Inferior parietal cortex (tissue), 1 donor: ENCODE data around the gene GALNT16.
"Not testable (repeated sequence)": the region's sequence is repeated elsewhere in the genome, so short reads cannot be mapped to it uniquely, and the experiment has no call there.

Experiments
- DNase-seq: peaks from one replicate; pipeline ENCODE4 v3.0.0-alpha.2; 2016; ENCODE audit errors: extremely low spot score

The GALNT16 gene

DNA sequence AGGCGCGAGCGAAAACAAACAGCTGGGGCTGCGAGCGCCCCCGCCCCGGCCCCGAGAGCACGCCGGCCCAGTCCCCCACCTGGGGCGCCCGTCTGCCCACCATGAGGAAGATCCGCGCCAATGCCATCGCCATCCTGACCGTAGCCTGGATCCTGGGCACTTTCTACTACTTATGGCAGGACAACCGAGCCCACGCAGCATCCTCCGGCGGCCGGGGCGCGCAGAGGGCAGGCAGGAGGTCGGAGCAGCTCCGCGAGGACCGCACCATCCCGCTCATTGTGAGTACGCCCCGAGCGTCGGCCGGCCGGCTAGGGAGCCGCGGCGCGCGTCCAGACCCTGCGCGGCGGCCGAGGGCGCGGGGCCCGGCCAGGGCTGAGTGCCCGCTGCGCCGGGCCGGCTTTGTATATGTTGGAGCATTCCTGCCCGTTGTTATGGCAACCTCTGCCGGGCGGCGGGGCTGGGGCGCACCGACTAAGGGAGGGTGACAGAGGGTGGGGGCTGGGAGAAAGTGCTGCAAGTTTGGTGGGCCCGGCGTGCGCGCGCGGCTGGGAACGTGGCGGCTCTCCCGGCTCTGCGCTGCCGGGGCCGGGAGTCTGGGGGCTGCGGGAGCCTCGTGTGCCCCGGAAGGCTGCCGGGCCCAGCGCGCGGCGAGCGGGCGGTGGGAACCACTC is 367 bp downstream of the GALNT16 start:
- no peak for DNase-seq

DNA sequence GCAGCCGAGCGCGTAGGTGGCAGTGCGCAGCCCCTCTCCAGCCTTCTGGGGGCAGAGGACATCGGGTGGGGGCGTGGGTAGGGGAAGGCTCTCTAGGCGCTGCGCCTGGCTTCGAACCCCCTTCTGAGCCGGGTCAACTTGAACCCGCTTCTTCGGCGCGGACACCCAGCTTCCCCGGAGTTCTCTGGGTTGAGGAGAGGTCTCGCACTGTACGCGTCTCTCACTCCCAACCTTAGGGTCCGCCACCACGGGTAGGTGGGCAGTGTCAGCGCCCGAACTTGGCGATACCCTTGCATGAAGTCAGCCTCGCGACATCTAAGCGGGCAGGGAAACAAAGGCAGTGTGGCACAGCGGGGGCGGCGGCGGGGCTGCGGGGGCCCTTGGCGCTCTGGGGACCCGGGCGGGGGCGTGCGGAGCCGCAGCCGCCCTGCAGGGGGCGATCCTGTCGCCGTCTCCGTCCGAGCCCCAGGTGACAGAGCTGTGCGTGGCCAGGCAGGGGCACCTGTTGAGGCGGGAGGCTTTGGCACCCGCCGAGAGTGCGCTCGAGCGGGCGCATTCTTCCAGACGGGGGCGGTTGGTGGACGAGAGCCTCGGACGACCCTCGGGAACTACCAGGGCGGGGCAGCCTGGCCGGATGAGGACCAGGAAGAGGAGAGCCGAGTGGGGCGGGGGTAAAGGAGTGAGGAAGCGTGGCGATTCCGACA is 1.1 kb downstream of the GALNT16 start:
- no peak for DNase-seq

DNA sequence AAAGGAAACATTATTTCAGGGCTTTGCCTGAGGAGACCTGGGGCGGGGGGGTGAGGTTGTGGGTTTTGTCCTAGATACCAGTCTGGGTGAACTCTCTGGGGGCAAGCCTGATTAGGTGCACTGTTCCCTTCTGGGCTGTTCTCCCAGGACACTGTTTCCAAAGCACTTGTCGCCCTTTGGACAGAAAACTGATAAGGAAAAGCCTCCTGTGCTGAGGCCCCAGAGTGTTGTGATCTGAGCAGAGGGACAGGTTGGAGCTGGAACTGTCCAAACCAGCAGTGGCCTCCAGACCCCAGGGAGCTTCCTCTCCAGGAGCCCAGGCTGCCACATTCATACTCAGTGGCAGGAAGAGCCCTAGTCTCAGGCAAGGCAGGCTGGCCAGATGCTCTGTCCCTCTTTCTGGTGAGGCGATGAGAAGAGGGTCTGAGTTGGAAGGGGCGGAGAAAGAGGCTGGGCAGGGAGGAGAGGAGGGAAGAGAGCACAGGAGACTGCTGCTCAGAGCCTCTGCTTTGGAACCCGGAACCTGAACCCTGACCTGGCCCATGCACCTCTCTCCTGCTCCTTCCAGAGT is 1.9 kb downstream of the GALNT16 start:
- no peak for DNase-seq

DNA sequence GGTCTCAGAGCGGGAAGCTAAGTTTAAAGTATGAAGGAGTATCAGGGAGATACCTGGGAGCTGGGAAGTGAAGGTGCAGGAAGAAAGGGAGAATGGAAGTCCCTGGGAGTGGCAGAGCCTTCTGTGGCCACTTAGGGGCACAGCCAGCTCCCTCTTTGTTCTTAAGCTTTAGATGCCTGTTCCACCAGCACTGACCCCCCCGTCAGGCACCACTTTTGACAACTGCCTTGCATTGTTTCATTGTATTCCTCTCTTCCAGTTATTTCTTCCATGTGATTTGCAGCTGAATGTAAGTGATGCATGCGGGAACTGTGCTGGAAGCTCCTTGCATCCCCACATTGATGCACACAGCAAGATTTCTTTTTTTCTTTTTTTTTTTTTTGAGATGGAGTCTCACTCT is 2.6 kb downstream of the GALNT16 start:
- no peak for DNase-seq

DNA sequence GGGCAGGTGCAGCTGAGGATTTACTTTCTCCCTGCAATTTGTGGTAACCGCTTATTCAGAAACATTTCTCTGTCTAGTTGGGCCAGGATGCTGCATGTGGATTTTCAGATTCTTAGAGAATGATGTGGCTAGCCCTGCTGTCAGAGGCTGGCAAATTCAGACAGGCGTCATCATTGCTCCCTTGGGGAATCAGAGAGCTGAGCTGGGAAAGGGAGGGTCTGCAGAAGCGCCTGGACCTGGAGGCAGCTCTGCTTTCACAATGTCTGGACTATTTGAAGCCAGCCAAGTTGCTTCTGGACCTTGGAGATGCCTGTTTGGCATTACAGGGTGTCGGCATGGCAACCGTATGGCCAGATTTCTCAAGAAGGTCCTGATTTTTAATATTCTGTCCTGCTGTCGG is 3.4 kb downstream of the GALNT16 start:
- DNase-seq: no peak

DNA sequence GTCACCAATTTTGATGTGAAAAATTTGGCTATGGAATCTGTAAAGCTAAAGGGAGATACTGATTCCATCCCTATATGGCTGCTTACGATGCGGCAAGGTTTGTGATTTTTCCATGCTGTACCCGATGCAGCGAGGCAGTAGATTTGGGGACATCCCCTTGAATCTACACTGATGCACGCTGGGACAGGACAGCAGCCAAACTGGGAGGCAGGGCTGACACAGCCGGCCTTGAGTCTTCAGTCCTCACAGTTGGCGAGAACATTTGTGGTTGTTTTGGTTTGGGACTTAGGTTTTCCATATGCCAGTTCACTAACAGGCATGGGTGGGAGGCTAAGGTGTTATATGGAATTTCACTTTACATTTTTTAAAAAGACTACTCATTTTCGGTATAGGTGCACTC is 3.8 kb downstream of the GALNT16 start:
- no peak for DNase-seq

DNA sequence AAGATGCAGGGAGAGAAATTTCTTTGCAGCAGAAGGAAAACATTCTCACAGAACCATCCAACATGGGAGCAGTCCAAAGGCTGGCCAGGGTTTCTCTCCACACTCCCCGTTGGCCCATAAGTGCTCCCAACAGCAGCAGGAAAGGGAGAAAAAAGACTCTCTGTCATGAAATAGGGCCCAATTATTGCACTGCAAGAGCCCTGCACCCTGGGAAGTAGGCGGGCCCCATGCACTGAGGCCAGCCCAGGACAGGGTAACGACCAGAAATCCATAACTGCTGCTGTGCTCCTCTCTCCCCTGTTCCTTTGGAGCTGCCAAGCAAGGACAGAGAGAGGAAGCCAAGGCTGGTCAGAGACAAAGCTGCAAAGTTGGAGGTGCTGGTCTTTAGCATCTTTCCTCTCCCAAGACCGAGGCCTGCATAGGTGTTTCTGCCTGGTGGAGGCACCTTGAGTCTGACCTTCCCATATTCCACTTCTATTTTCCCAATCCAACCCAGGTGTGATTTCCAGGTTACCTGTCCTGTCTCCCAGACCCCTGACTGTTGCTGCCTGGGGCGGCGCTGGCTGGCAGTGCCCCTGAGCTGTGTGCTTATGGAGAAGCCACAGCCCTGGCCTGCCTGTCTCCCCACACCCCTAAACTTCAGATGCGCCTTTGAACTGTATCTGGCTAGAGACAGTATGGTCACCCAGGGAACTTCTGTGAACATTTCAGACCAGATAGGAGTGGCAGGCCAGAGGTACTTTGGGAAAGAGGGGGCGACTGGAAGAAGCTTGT is 6.8 kb downstream of the GALNT16 start:
- DNase-seq: no peak

DNA sequence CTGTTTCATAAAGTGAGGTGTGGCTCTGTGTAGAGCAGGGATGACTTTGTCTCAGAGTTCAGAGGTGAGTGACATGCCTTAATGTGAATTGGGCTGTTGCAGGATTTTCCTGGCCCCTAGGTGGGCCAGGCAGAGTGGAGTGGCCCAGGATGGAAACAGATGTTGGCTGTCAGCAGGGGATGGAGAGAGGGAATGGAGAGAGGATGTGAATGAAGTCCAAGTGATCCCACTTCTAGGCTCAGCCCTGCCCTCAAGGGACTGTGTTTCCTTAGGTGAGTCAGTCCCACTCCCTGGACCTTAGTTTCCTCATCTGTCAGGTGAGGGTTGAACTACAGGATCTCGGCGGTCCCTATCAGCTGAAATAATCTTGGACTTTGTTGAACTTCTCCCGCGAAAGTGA is 7.5 kb downstream of the GALNT16 start:
- no peak for DNase-seq

DNA sequence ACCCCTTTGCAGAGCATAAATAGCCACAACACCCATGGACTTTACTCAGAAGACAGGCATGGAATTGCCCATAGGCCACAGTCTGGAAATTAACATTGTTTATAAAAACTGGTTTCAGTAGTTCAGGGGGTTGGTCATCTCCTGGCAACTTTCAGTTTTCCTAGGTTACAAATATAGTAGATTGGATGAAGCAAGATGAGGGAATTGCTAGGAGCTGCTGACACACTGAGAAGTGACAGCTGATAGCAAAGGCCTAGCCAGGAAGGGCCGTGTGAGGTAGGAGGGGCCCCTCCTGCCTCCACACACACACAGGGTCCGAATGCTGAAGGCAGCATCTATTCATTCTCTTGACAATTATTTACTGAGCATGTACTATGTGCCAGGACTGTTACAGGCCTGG is 8.3 kb downstream of the GALNT16 start:
- no peak for DNase-seq

DNA sequence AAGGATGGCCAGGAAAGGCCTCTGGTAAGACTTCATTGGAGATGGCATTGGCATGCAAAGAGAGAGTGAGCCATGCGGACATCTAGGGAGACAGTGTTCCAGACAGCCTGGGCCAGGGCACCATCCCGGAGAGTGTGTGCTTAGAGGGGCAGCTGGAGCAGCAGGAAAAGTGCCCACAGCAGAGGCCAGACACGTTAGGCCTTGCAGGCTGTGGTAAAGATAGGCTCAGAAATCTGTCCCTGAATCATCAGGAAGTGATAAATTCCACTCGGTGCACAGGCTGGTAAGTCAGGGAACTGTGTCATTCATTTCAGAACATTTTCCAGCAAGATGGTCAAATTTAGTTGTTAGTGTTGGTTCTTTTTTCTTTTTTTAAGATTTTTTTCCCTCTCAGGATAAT is 8.8 kb downstream of the GALNT16 start:
- no peak for DNase-seq

DNA sequence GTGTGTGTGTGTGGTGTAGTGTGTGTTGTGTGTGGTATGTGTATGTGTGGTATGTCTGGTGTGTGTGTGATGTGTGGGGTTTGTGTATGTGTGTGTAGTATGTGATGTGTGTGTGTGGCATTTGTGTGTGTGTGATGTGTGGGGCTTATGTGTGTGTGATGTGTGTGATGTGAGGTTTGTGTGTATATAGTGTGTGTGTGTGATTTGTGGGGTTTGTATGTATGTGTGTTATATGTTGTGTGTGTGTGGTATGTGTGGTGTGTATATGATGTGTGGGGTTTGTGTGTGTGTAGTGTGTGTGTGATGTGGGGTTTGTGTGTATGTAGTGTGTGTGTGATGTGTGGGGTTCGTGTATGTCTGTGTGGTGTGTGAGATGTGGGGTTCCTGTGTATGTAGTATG is 9.4 kb downstream of the GALNT16 start:
- DNase-seq: no peak

DNA sequence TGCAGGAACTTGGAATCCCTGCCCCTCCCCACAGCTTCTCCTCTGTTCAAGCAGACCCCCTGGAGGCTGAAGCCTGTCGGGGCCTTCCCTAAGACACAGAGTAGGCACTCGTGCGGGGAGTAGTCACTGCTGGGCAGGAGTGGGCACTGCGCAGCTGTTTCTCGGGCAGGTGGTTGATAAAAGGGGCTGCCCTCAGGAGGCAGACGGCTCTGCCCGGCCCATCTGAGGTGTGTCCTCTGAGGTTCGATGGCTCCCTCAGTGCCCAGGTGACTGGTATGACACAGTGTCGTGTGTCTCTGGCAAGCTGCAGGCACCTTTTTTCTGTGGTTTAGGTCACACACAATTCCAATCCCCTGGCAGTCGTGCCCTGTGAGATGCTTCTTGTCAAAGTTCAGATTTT is 10.1 kb downstream of the GALNT16 start:
- no peak for DNase-seq

DNA sequence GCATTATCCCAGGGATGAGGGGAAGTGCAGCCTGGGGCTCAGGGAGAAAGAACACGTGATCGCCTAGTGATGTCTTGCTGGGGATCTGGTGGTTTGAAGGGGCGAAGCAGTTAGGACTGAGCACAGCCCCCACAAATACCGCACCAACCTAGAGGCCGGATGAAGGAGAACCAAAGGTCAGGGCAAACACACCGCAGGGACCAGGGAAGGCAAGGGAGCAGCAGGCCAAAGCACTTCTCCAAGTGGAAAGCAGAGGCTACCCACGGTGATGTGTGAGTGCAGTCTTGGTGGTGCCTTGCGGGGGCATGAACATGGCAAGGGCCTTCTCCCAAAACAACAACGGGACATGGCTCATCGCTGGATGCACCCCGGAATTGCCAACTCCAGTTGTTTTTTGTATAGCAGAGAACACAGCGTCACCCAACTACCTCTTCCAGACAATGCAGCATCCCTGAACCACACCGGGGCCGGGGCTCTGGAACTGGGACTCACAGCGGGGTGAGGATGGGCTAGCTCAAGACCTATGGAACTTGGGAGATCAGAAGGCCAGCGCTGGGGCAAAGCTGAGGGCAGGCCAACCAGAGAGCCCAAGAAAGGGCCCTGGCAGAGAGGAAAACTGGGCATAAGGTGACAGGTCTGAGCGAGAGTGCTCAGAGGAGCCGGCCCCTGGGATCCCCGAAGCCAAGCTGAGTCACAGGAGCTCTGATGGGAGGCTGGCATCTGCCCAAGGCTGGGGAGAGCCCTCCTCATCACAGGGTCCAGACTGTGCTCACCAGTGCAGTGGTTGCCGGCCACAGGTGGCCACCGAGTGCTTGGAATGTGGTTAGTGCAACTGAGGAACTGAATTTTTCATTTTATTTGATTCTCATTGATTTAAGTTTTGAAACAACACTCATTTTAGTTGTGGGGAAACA is 11.1 kb downstream of the GALNT16 start:
- no peak for DNase-seq

DNA sequence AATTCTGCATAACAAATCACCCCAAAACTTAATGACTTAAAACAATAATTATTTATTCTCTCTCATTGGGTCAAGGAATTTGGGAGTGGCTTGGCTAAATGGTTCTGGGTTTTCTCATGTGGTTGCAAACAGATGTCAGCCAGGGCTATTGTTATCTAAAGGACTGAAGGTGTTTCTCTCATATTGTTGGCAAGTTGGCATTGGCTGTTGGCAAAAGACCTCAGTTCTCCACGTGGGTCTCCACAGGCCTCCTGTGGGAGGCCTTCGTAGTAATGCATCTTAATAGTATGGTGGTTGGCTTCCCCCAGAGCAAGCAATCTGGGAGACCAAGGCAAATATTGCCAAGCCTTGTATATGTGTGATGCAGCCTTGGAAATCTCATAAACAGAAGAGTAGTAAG is 14.4 kb downstream of the GALNT16 start:
- no peak for DNase-seq

DNA sequence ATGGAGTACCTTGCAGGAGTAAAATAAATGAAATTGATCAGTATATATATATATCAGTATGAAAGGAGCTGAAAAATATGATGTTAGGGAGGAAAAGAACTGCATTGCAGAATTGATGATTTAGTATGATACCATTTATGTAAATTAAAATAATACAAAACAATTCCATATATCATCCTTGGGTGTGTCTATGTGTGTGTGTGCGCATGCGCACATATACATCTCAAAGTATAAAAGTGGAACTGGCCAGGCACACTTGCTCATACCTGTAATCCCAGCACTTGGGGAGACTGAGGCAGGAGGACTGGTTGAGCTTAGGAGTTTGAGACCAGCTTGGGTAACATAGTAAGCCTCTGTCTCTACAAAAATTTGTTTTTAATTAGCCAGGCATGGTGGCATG is 15.4 kb downstream of the GALNT16 start:
- no peak for DNase-seq

DNA sequence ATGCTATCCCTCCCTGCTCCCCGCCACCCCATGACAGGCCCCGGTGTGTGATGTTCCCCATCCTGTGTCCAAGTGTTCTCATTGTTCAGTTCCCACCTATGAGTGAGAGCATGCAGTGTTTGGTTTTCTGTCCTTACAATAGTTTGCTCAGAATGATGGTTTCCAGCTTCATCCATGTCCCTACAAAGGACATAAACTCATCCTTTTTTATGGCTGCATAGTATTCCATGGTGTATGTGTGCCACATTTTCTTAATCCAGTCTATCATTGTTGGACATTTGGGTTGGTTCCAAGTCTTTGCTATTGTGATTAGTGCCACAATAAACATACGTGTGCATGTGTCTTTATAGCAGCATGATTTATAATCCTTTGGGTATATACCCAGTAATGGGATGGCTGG is 17.4 kb downstream of the GALNT16 start:
- not testable (repeated sequence) for DNase-seq

DNA sequence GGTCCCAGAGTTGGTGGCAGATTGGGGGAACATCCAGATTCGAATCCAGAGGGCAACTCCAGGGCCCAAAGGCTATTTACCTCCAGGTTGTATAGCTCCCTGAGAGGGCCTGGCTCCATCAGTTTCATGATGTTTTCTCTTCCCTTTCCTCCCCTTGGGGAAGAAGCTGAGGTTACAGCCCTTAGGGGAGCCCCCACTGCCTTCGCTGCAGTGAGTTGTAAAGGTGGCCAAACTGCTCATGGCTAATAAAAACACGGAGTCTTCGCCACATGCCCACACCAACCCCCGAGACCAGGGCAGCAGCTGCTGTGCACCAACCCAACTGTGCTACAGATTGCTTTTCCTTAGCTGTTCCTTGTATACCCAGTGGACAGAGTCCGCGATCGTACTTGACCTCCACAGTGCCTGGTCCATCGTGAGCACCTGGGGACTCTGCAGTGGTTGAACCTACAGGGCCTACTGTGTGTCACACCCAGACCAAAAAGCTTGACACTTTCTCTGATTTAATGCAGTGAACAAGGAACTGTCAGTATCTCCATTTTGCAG is 20.9 kb downstream of the GALNT16 start:
- DNase-seq: no peak

DNA sequence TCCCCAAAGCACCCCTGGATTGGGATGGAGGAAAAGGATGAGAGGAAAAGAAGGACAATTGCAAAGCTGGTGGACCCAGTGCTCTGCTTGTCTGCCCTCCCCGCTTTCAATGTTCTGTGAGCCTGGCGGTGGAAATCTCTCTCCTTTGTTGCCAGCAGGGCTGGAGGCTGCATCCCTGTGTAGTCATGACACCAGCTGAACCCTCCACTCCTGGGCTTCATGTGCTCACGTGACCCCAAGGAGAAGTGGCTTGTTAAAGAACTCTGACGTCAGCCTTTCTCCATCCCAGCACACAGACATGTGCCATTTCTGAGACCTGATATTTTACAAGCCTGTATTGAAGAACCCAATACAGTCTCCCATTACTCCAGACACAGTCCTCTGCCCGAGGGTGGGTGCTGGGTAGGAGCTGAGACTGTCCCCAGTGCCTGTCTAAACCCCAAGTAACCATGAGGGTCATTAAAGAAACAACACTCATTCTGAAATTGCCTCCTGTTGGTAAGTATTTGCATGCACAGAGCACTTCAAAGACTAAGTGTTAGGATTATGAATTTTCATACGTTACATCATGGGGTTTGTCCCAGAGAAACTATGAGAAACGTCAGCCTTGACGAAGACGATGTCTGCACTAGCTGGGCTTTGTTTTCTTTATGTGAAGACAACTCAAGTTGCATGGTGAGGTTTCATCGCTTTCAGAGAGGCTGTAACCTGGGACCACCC is 21.7 kb downstream of the GALNT16 start:
- DNase-seq: no peak

DNA sequence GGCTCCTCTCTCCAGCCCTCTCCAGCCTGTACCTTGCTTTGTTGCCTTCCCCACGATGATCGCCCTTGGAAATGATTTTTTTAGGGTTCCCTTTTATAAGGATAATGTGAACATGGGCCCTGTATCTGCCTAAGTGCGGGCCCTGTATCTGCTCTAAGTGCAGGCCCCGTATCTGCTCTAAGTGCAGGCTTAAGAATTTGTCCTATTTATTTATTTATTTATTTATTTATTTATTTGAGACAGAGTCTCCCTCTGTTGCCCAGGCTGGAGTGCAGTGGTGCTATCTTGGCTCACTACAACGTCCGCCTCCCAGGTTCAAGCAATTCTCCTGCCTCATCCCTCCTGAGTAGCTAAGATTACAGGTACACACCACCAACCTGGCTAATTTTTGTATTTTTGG is 22.5 kb downstream of the GALNT16 start:
- no peak for DNase-seq

DNA sequence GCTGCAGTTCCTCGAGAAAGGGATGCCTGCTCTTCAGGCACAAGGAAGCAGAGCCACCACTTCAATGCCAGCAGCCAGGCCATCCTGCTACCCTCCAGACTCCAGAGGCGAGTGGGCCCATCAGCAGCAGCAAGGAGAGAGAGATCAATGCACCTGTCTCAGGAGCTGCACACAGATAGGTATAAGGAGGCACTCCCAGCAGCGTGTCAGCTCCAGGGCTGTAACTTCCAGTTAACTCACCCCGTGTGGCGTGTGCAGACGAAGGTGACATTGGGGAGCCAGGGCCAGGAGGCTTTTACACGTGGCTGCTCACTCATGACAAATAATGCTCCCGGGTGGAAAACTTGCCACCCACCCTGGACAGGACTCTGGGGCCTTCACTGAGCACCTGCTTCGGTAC is 24.2 kb downstream of the GALNT16 start:
- DNase-seq: no peak
